ENCODE results near the gene GSTA2.
"Not testable (repeated sequence)": the region's sequence is repeated elsewhere in the genome, so short reads cannot be mapped to it uniquely, and the experiment has no call there.

The GSTA2 gene

GRCh38 chr6:52779237-52779636 is 16.0 kb upstream of the GSTA2 start:
- Histone ChIP-seq H3K79me2 (no peaks in the 10 kb centered on the region), H3K4me2 (ENCODE audit: low read length) (no peak overlapping the region), H3K36me3 (ENCODE audit: control insufficient read depth, insufficient read depth, low read length) (no peaks in the 10 kb centered on the region), H3K27ac (no peak overlapping the region), H3K4me1 (no peaks in the 10 kb centered on the region), H3K4me3 (ENCODE audit: low read depth, low read length) (no peak overlapping the region), H3K9me3 (ENCODE audit: control insufficient read depth, low read length) (no peaks in the 10 kb centered on the region), H2AFZ (no peak overlapping the region), H3K27me3 (ENCODE audit: control insufficient read depth, insufficient read depth, low read length) (no peaks in the 10 kb centered on the region), H3K9ac (no peak overlapping the region)
- TF ChIP-seq CTCF (IDR thresholded peaks at IDR 0.05), result no peak

GRCh38 chr6:52776711-52777351 is 13.6 kb upstream of the GSTA2 start:
- not testable (repeated sequence) for H3K79me2 ChIP-seq; H3K9me3 ChIP-seq (ENCODE audit: control insufficient read depth, low read length); H3K4me2 ChIP-seq (ENCODE audit: low read length); H3K36me3 ChIP-seq (ENCODE audit: control insufficient read depth, insufficient read depth, low read length); H3K27me3 ChIP-seq (ENCODE audit: control insufficient read depth, insufficient read depth, low read length); H3K4me3 ChIP-seq (ENCODE audit: low read depth, low read length); H3K27ac ChIP-seq; H2AFZ ChIP-seq; H3K4me1 ChIP-seq; H3K9ac ChIP-seq

GRCh38 chr6:52769399-52769798 is 6.1 kb upstream of the GSTA2 start:
- not testable (repeated sequence) for H3K4me1 ChIP-seq; H3K9me3 ChIP-seq (ENCODE audit: control insufficient read depth, low read length); H3K27ac ChIP-seq; H3K27me3 ChIP-seq (ENCODE audit: control insufficient read depth, insufficient read depth, low read length); H3K36me3 ChIP-seq (ENCODE audit: control insufficient read depth, insufficient read depth, low read length); H3K9ac ChIP-seq; H2AFZ ChIP-seq; H3K4me3 ChIP-seq (ENCODE audit: low read depth, low read length); H3K4me2 ChIP-seq (ENCODE audit: low read length); H3K79me2 ChIP-seq

GRCh38 chr6:52767658-52768057 is 4.4 kb upstream of the GSTA2 start:
- H3K79me2 ChIP-seq; H3K4me3 ChIP-seq (ENCODE audit: low read depth, low read length); H3K4me2 ChIP-seq (ENCODE audit: low read length); H3K9me3 ChIP-seq (ENCODE audit: control insufficient read depth, low read length); H3K27me3 ChIP-seq (ENCODE audit: control insufficient read depth, insufficient read depth, low read length); H3K9ac ChIP-seq; H3K27ac ChIP-seq; H3K4me1 ChIP-seq; H3K36me3 ChIP-seq (ENCODE audit: control insufficient read depth, insufficient read depth, low read length); H2AFZ ChIP-seq: not testable (repeated sequence)

- H3K4me1 ChIP-seq; H3K27me3 ChIP-seq (ENCODE audit: control insufficient read depth, insufficient read depth, low read length); H3K36me3 ChIP-seq (ENCODE audit: control insufficient read depth, insufficient read depth, low read length); H3K9me3 ChIP-seq (ENCODE audit: control insufficient read depth, low read length); H3K9ac ChIP-seq; H2AFZ ChIP-seq; H3K79me2 ChIP-seq; H3K27ac ChIP-seq; H3K4me3 ChIP-seq (ENCODE audit: low read depth, low read length); H3K4me2 ChIP-seq (ENCODE audit: low read length): not testable (repeated sequence)
These were observed 1.4 kb downstream of the GSTA2 start for GRCh38 chr6:52761673-52762491.

- Histone ChIP-seq H3K36me3 (ENCODE audit: control insufficient read depth, insufficient read depth, low read length) (no peaks in the 10 kb centered on the region), H3K9me3 (ENCODE audit: control insufficient read depth, low read length) (no peaks in the 10 kb centered on the region), H2AFZ (no peak overlapping the region), H3K4me3 (ENCODE audit: low read depth, low read length) (no peak overlapping the region), H3K9ac (no peak overlapping the region), H3K27ac (no peak overlapping the region), H3K4me1 (no peaks in the 10 kb centered on the region), H3K4me2 (ENCODE audit: low read length) (no peak overlapping the region), H3K27me3 (ENCODE audit: control insufficient read depth, insufficient read depth, low read length) (no peaks in the 10 kb centered on the region), H3K79me2 (no peaks in the 10 kb centered on the region)
- no peak for TF ChIP-seq CTCF (IDR thresholded peaks at IDR 0.05)
These were observed 3.0 kb downstream of the GSTA2 start for GRCh38 chr6:52760105-52760765.
